Measurements from ENCODE around the gene UQCC2. TPM values are rescaled to one million over a fixed set of nuclear protein-coding genes. Genes with fewer than 3 reads are reported as not detected.

UQCC2 gene
- total RNA-seq, 2 donors from 2014 or later: 44.9 to 53.1 TPM

- Mint-ChIP-seq H3K36me3 (peaks cover 5% of the 10 kb centered on the region), H3K4me3 (no peak overlapping the region), H3K9me3 (no peaks in the 10 kb centered on the region), H3K4me1 (ENCODE audit: low read depth in 2 of 2) (peaks cover 0 to 2% of the 10 kb centered on the region in 2 donors), H3K27me3 (no peaks in the 10 kb centered on the region), H3K27ac (peak overlapping the region in 1 of 2 donors; percentile 27)
- ATAC-seq: no peak
- no peak for DNase-seq (ENCODE audit: low spot score)
Measured at GRCh38 chr6:33683576-33684427, 27.7 kb downstream of the UQCC2 start.

- H3K27me3 Mint-ChIP-seq: no peaks in the 10 kb centered on the region
- H3K36me3 Mint-ChIP-seq: peaks cover 5% of the 10 kb centered on the region
- ATAC-seq (no peak), DNase-seq (ENCODE audit: low spot score) (no peak)
- H3K9me3 Mint-ChIP-seq: no peaks in the 10 kb centered on the region
- H3K4me3 Mint-ChIP-seq: no peak overlapping the region
- peak overlapping the region in 1 of 2 donors; percentile 27 for H3K27ac Mint-ChIP-seq
- H3K4me1 Mint-ChIP-seq (ENCODE audit: low read depth in 2 of 2): peaks cover 0 to 2% of the 10 kb centered on the region in 2 donors
Measured at GRCh38 chr6:33683051-33683571, 28.4 kb downstream of the UQCC2 start.

- DNase-seq (ENCODE audit: low spot score) (no peak), ATAC-seq (no peak)
- H3K4me3 Mint-ChIP-seq: no peak overlapping the region
- H3K27me3 Mint-ChIP-seq: no peaks in the 10 kb centered on the region
- H3K36me3 Mint-ChIP-seq: peaks cover 9% of the 10 kb centered on the region
- H3K9me3 Mint-ChIP-seq: no peaks in the 10 kb centered on the region
- H3K4me1 Mint-ChIP-seq (ENCODE audit: low read depth in 2 of 2): peaks cover 0 to 6% of the 10 kb centered on the region in 2 donors
- peak overlapping the region in 1 of 2 donors; percentile 16 for H3K27ac Mint-ChIP-seq
Measured at GRCh38 chr6:33682341-33682740, 29.2 kb downstream of the UQCC2 start.

GRCh38 chr6:33679761-33680160 is 31.7 kb downstream of the UQCC2 start:
- DNase-seq (ENCODE audit: low spot score) (no peak), ATAC-seq (no peak)
- no peak overlapping the region for H3K4me3 Mint-ChIP-seq
- H3K9me3 Mint-ChIP-seq: no peaks in the 10 kb centered on the region
- H3K27me3 Mint-ChIP-seq: no peaks in the 10 kb centered on the region
- H3K36me3 Mint-ChIP-seq: peaks cover 4% of the 10 kb centered on the region
- no peak overlapping the region for H3K27ac Mint-ChIP-seq
- peaks cover 0 to 6% of the 10 kb centered on the region in 2 donors for H3K4me1 Mint-ChIP-seq (ENCODE audit: low read depth in 2 of 2)

GRCh38 chr6:33678932-33679490 is 32.5 kb downstream of the UQCC2 start:
- no peak for DNase-seq (ENCODE audit: low spot score)
- no peak overlapping the region for H3K4me3 Mint-ChIP-seq
- H3K36me3 Mint-ChIP-seq: peaks cover 4% of the 10 kb centered on the region
- no peak for ATAC-seq
- H3K27ac Mint-ChIP-seq: no peak overlapping the region
- no peaks in the 10 kb centered on the region for H3K27me3 Mint-ChIP-seq
- H3K9me3 Mint-ChIP-seq: no peaks in the 10 kb centered on the region
- H3K4me1 Mint-ChIP-seq (ENCODE audit: low read depth in 2 of 2): peaks cover 0 to 6% of the 10 kb centered on the region in 2 donors

GRCh38 chr6:33678233-33678931 is 33.1 kb downstream of the UQCC2 start:
- DNase-seq (ENCODE audit: low spot score) (no peak), ATAC-seq (no peak)
- no peak overlapping the region for H3K4me3 Mint-ChIP-seq
- peaks cover 4% of the 10 kb centered on the region for H3K36me3 Mint-ChIP-seq
- H3K4me1 Mint-ChIP-seq (ENCODE audit: low read depth in 2 of 2): peaks cover 0 to 6% of the 10 kb centered on the region in 2 donors
- no peak overlapping the region for H3K27ac Mint-ChIP-seq
- no peaks in the 10 kb centered on the region for H3K27me3 Mint-ChIP-seq
- no peaks in the 10 kb centered on the region for H3K9me3 Mint-ChIP-seq

- Mint-ChIP-seq H3K27ac (no peak overlapping the region), H3K36me3 (peaks cover 4% of the 10 kb centered on the region), H3K27me3 (no peaks in the 10 kb centered on the region), H3K4me3 (no peak overlapping the region), H3K9me3 (no peaks in the 10 kb centered on the region), H3K4me1 (ENCODE audit: low read depth in 2 of 2) (peaks cover 0 to 6% of the 10 kb centered on the region in 2 donors)
- ATAC-seq (no peak), DNase-seq (ENCODE audit: low spot score) (no peak)
Measured at GRCh38 chr6:33677689-33678088, 33.8 kb downstream of the UQCC2 start.

GRCh38 chr6:33677143-33677660 is 34.3 kb downstream of the UQCC2 start:
- no peak overlapping the region for H3K27ac Mint-ChIP-seq
- peaks cover 0 to 6% of the 10 kb centered on the region in 2 donors for H3K4me1 Mint-ChIP-seq (ENCODE audit: low read depth in 2 of 2)
- peaks cover 4% of the 10 kb centered on the region for H3K36me3 Mint-ChIP-seq
- DNase-seq (ENCODE audit: low spot score): no peak
- H3K27me3 Mint-ChIP-seq: no peaks in the 10 kb centered on the region
- H3K4me3 Mint-ChIP-seq: no peak overlapping the region
- no peaks in the 10 kb centered on the region for H3K9me3 Mint-ChIP-seq
- ATAC-seq: no peak

- Mint-ChIP-seq H3K36me3 (peaks cover 4% of the 10 kb centered on the region), H3K9me3 (no peaks in the 10 kb centered on the region), H3K27me3 (no peaks in the 10 kb centered on the region), H3K27ac (no peak overlapping the region), H3K4me3 (no peak overlapping the region), H3K4me1 (ENCODE audit: low read depth in 2 of 2) (peaks cover 0 to 6% of the 10 kb centered on the region in 2 donors)
- ATAC-seq: no peak
- DNase-seq (ENCODE audit: low spot score): no peak
Measured at GRCh38 chr6:33676416-33677142, 34.9 kb downstream of the UQCC2 start.

- H3K36me3 Mint-ChIP-seq: peaks cover 4% of the 10 kb centered on the region
- no peak overlapping the region for H3K4me3 Mint-ChIP-seq
- no peaks in the 10 kb centered on the region for H3K27me3 Mint-ChIP-seq
- DNase-seq (ENCODE audit: low spot score) (no peak), ATAC-seq (no peak)
- H3K4me1 Mint-ChIP-seq (ENCODE audit: low read depth in 2 of 2): peaks cover 0 to 6% of the 10 kb centered on the region in 2 donors
- H3K9me3 Mint-ChIP-seq: no peaks in the 10 kb centered on the region
- H3K27ac Mint-ChIP-seq: no peak overlapping the region
Measured at GRCh38 chr6:33675968-33676367, 35.5 kb downstream of the UQCC2 start.

GRCh38 chr6:33673851-33674250 is 37.6 kb downstream of the UQCC2 start:
- H3K4me1 Mint-ChIP-seq (ENCODE audit: low read depth in 2 of 2): peaks cover 0 to 4% of the 10 kb centered on the region in 2 donors
- ATAC-seq: no peak
- H3K27ac Mint-ChIP-seq: no peak overlapping the region
- DNase-seq (ENCODE audit: low spot score): no peak
- no peaks in the 10 kb centered on the region for H3K9me3 Mint-ChIP-seq
- H3K36me3 Mint-ChIP-seq: peaks cover 4% of the 10 kb centered on the region
- H3K4me3 Mint-ChIP-seq: no peak overlapping the region
- H3K27me3 Mint-ChIP-seq: no peaks in the 10 kb centered on the region

GRCh38 chr6:33672808-33673207 is 38.7 kb downstream of the UQCC2 start:
- no peaks in the 10 kb centered on the region for H3K9me3 Mint-ChIP-seq
- no peak overlapping the region for H3K4me3 Mint-ChIP-seq
- ATAC-seq: no peak
- peaks cover 1% of the 10 kb centered on the region for H3K36me3 Mint-ChIP-seq
- no peaks in the 10 kb centered on the region for H3K27me3 Mint-ChIP-seq
- DNase-seq (ENCODE audit: low spot score): no peak
- no peak overlapping the region for H3K27ac Mint-ChIP-seq
- H3K4me1 Mint-ChIP-seq (ENCODE audit: low read depth in 2 of 2): peaks cover 0 to 1% of the 10 kb centered on the region in 2 donors

GRCh38 chr6:33671744-33672072 is 39.8 kb downstream of the UQCC2 start:
- H3K4me1 Mint-ChIP-seq (ENCODE audit: low read depth in 2 of 2): no peaks in the 10 kb centered on the region
- no peak overlapping the region for H3K4me3 Mint-ChIP-seq
- ATAC-seq (no peak), DNase-seq (ENCODE audit: low spot score) (no peak)
- H3K9me3 Mint-ChIP-seq: no peaks in the 10 kb centered on the region
- H3K36me3 Mint-ChIP-seq: no peaks in the 10 kb centered on the region
- H3K27me3 Mint-ChIP-seq: no peaks in the 10 kb centered on the region
- no peak overlapping the region for H3K27ac Mint-ChIP-seq
